NCI-H1105 treated with DMSO at 0.1 percent for 48 hours (cell line): Measurements from ENCODE around the gene DUOXA2.
"Not testable (repeated sequence)": the region's sequence is repeated elsewhere in the genome, so short reads cannot be mapped to it uniquely, and the experiment has no call there.

Source experiments
- DNase-seq: peaks from one replicate; lab custom pipeline; 2025; lab: John Stamatoyannopoulos, UW

Gene DUOXA2

DNA sequence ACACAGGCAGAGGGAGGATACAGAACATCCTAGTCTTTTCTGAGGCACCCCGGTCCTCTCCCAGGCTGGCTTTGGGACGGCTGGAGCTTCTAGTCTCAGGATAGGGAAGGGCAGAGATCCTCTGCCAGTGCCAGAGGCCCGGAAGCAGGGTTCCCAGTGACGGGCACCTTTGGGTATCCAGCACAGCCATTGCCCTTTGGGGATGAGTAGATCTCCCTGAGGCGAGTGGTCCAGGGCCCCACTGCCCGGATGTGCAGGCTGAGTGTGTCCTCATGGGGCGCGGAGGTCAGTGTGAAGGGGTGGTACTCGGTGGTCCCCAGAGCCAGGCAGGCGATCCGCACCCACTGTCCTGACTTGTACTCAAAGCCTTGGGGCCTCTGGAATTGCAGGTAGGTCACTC, 18.5 kb upstream of the DUOXA2 start:
- no peak for DNase-seq

DNA sequence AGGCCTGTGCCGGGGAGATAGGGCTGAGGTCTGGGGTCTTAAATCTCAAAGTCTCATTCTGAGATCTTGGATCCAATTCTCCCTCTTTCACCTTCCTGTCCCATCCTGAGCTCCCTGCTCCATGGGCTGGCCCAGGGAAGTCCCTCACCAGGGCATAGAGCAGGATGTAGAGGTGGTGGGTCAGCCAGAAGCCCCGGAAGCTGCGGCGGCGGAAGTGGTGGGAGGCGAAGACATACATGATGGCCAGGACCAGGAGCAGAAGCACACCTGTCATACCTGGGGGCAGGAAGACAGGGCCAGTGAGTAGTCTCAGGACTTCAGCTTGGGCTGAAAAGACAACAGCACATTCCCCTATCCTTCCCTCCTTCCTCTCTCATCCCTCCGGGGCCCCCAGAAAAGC, 16.7 kb upstream of the DUOXA2 start:
- DNase-seq = no peak

DNA sequence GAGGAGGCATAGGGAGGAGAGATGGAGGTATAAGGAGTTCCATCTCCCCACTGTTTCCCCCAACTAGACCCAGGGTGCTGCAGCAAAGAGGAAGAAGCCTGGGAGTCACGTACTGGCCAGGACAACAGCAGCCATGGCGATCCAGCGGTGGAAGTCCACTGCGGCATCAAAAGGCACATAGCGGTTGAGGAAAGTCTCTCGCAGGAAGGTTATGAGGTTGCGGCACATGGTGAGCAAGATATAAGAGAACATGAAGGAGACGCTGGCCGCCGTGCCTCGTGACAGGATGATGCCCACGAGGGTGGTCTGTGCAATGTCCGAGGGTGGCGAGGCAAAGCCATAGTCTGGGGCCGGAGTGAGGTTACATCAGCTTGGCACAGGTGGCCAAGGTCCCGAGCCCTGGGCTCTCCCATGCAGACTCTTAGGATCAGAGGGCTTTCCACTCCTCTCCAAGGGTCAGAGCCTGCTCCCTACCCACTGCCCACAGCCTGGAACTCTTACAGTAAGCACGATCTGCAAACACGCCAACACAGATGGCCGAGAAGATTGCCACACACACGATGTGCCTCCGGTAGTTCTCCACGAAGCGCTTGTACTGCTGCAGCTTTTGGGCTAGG, 14.5 kb upstream of the DUOXA2 start:
- no peak for DNase-seq

DNA sequence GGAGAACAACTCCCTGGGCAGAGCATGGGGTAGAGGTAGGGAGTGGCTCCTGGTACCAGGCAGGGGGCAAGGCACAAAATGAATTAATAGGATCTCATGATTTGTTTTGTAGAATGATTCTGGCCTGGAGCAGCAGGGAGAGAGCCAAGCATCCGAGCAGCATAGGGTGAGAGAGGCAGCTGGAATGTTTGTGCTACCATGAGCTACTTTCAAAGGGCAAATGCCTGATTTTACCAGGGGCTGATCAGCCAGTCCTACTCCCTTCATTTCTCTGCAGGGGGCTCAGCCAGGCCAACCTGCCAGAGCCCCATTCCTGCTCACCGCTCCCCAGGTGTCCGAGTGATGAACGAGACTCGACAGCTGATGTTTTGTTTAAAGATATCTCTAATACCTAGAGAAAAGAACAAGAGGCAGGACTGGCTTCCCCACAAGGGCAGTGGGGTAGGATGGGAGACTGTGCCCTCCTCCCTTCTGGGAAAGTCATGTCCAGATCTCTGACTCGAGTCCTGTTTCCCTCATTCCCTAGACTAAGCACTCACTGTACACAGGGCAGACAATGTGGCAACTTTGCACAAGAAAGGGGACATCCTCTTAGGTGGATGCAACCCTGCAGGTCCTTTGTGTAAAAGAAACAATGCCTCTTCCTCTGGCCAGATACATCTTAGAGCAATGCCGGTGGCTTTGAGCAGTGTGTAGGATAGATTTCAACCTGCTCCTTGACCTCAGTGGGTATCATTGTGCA, 13.1 kb upstream of the DUOXA2 start:
- DNase-seq = no peak

DNA sequence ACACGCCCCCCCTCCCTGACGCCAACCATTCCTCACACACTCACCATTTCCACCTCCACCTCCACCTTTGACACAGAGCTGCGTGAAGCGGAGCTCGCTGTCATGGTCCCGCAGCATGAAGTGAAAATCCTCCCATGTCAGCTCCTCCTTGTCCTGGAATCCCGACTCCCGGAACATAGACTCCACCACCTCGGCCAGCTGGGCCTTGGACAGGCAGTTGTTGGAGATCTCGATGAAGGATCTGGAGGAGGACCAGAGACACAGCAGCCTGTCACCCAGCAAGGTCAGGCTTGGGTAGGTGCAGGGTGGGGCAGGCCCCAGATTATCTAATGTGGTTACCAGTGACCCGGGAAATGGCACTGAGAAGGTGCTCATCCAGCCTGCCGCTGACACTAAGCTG, 12.4 kb upstream of the DUOXA2 start:
- DNase-seq = no peak

DNA sequence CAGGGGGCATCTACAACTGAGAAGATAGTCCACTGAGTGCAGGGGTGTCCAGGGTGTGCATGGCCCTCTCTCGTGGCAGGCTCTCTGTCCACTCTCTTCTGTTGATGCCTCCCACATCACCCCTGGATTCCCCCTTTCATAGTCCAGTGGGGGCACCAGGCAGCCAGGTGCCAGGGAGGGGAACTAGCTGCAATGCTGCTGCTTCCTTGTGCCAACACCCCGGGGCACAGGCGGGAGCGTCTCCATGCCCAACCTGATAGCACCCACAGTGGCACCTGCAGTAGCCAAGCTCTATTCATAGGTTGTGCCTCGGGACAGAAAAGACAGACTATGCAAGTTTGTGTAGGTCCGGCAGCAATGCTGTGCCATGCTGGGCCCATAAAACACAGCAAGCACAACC, 11.9 kb upstream of the DUOXA2 start:
- DNase-seq = no peak

DNA sequence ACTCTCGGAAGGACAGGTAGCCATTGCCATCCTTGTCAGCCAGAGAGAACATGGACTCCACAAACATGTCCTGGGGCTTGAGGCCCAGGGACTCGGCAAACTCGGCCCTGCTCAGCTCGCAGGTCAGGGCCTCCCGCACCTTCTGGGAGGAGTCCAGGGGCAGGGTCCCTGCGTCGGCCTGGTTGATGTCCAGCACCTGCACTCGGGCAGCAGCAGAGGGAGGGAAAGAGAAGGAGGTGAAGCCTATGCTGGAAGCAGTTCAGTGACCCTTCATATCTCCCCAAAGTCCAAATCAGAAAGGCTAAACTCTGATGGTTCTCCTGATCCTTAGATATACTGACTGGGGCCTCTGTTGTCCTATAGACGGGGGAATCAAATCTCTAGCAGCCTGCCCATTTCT, 10.0 kb upstream of the DUOXA2 start:
- DNase-seq = not testable (repeated sequence)

DNA sequence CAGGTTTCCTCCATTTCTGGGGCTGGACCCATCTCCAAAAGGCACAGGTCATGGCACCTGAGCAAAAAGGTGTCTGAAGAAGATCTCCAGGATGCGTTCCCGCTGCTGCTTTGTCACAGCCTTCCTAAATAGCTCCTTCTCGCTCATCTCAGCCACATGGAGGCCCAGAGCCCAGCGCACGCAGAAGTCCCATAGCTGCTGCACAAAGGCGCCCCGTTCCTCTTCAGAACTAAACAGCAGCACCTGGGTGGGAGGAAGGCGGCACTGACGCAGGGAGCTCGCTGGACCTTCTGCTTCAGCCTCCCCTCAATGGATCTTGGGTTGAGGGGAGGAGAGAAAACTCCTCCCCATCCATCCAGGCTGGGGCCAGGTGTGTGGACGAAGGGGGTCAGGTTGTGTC, 8.5 kb upstream of the DUOXA2 start:
- DNase-seq = no peak

DNA sequence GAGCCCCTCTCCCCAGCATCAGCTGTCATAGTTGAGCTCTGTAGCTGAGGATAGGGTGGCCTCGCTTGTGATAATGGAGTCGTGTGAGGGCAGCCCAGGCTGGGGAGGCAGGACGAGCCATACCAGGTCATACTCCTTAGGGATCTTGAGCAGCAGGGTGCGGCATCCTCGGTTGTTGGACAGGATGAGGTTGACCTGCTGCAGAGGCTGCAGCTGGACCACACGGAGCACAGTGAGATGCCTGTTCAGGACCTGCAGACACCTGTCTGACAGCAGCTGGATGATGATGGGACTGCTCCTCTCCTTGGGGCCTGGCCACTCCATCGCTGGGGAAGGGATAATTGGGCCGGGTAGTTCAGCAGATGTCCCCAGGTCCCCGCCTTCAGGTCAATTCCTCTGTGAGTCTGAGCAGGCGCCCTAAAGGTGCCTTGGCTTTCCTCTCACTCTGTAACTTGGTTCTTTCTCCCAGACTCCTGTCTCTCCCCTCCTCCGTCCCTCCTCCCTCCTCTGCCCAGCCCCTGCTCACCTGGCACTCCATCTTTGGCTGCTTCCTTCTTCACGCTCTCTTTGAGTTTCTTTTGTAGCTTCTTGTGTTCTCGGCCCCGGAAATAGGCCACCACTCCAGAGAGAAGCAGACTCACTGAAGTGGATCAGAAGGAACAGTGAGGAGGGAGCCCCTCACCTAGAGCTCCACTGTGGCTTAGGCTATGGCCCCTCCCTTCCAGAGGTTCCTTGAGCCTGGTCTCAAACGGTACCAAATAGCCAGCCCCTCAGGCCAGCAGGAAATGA, 7.9 kb upstream of the DUOXA2 start:
- DNase-seq = no peak

DNA sequence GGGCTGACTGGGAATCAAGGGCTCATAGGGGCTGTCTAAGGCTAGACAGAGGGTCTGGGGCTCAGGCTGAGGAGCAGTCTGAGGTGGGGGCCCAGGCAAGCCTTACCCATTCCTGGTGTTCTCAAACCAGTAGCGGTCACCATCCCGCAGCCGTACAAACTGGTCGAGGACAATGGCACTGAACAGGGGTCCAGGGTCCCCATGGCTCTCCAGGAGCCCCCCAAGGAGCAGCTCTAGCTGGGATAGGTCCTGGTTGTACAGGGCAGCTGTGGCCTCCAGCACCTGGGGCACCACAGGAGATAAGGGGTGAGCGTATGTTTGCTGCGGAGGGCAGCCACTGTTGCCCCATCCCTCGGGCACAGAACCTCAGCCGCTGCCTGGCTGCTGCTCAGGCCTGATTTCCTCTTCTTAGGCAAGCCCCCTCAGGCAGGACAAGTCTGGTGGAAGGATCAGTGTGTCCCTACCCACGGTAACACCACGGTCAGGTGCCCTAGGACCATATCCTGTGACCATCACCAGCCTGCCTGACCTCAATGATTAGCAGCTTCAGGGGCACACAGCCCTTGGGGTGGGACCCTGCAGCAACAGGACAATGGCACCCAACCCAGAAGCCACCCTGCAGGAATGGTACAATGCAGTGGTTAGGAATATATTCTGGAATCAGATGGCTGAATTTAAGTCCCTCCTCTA, 6.0 kb upstream of the DUOXA2 start:
- DNase-seq = no peak

DNA sequence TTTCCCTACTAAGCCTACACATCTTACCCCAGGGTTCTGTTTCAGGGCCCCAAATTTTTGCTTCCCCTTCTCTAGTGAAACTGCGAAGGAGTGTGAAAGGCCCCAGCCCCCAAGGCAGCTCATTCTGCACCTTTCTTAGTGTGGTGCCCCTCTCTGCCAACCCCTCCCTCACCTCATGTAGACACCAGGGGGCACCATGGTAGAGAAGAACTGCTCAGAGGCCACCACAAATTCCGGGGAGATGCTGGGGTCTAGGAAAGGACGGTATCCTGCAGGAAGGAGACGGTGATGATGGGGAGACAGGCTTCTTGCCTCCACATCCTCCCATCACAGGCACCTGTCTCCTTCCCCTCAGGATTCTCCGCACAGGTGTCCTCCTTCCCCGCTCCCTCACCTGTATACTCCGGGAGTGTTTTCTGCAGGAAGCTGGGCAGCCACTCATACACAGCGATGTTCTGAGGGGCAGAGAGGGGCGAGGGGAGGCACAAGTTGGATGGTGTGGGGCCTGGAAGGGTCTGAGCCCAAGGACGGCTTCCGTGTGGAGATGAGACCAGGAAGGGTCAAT, 3.8 kb upstream of the DUOXA2 start:
- DNase-seq = no peak

DNA sequence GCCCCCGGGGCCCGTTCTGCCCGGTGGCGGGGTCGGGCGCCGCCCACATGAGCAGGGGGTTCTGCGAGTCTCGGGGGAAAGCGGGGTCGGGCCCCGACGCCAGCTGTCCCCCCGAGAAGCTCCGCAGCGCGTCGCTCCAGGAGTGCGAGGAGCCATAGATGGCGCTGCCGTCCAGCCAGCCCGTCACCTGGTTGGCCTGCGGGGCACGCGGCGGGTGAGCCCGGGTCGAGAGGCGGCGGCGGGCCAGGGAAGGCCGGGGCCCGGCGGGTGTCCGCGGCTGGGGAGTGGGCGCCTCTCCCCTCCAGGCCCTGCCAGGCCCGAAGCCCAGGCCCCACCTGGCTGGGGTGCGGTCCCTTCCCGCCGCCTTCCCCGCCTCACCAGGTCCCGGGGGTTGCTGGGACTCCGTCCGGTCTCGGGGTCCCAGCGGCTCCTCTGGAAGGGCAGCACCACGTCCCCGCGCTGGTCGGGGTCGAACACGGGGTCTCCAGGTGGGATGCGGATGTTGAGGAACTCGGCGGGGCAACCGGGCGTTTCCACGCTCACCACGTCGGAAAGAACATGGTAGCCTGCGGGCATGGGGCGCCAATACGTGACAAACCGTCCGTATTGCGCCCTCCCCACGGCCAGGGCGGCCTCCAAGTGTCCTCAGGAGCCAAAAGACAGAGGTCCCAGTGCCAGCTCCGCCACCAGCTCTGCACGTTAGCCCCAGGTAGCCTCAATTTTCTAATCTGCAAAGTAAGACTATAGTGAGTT, 2.6 kb upstream of the DUOXA2 start:
- no peak for DNase-seq

DNA sequence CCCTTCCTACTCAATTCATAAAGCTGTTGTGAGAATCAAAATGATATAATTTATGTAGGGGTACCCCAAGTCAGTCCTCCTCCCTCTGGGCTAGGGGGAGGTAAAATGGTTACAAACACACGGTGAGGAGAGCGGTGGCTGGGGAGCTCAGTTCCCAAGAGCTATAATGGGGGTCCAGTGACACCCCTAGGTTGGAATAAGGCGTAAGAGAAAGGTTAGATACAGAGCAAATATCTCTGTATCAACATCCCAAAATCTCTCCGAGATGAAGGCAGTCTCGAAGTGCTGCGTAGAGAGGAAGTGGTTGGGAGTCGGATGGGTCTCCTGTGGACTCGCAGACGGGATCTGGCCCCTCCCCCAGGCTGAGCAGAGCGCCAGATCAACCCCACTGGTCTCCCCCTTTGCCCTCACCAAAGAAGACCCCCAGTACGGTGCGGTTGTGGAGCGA, 2.0 kb upstream of the DUOXA2 start:
- DNase-seq = no peak

DNA sequence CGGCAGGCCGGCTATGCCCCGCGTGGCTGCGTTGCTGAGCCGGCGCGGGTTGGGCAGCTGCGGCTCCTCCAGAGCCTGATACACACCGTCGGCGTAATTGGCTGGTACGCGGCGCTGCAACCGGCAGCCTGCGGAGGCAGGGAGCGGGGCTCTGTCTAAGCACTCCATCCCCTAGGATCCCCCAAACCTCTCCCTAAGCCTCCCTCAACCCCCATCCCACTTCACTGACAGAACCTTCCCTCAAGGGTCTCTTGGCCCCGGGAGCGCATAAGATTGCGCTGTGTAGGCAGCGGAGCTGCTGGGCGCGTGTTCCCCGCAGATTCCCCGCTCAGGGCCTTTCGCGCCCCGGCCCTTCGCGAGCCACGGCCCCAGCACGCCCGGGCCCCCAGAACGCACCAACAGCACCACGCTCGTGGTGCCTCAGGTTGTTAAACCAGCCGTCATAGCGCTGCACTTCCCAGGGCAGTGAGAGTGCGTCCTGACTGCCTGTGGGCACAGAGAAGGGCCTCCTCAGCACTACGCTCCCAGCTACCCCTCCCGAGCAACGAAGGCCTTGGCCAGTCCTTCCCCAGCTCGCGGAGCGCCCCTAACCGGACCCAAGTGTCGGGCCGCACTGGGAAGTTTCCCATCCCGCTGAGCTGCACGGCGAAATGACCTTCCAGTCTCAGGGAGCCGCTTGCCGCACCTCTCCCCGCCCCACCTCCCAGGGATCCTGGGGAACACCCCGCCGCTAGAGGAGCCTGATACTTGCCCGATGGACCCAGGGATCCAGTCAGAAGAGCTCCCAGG, 1.3 kb upstream of the DUOXA2 start:
- DNase-seq = peak; percentile 5

DNA sequence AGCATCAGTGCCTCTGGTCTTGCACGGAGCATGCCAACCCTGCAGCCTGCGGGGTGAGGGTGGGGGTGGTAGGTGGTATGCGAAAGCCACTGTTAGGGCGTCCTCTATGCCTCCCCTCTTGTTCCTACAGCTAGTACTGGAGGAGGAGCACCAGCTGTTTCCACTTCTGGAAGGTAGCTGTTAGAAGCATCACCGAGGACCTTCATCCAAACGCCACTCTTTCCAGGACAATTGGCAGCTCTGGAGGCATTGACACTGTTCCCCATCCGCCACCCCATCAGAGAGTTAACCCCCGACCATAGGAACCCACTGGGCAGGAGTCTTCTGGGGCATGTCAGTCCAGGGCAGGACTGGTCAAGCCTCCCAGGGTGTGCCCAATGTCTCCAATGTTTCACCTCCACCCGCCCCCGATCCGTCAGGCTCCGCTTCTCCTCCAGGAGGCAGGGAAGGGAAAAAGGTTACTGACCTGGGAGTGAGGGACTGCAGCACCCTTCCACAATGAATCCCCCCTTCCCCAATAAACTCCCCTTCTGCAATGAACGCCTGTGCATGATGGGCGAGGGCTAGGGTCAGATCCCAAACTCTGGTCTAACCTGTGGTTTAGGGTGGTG, 641 bp upstream of the DUOXA2 start:
- no peak for DNase-seq

DNA sequence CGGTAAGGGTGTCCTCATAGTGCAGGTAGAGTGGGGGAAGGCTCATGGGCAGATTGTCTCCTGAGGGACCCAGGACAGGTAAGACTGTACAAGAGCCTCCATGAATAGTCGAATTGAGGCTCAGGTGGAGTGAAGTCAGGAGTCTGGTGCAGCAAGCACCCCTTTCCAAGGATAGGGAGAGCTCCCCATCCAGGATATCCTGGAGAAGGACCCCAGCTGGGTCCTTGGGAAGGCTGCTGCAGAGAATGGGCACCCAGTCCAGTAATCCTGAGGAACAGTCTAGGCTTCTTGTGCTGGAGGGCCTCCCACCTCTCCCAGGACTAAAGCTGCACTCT, 592 bp downstream of the DUOXA2 start:
- no peak for DNase-seq

DNA sequence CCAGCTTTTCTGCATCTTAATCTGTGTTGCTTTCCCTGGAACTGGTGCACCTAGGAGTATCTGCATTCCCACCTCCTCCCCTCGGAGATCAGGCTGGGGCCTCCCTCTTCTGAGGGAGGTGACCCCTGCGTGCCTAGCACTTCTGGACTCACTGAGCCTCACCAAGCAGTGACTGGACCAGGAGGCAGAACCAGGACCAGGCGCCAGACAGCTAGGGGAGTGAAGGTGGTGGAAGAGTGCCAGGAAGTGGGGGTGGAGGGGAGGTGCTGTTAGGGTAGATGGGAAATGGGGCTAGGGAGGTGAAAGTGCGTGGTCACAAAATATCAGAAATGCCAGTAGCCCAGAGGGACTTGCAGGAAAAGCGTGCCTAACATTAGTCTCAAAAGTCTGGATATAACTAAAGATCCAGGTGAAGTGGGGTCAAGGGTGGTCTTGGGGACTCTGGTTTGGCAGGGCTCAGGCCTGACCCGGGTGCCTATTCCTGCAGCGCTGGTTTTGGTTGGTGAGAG, 1.2 kb downstream of the DUOXA2 start:
- DNase-seq = no peak

DNA sequence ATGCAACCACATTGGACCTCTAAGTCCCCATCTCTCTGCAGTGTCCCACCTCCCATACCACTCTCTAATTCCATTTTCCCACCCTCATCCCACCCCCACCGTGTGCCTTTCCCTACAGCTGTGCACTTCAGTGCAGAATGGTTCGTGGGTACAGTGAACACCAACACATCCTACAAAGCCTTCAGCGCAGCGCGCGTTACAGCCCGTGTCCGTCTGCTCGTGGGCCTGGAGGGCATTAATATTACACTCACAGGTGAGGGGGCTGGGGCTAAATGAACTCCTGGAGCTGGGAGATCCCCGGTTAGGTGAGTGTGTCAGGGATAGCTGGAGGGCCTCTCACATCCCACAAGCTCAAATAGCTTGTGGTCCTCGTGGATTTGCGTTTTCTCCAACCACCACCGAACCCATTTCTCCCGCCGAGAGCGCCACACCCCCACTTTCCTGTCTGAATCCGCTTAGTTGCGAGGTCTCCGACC, 1.9 kb downstream of the DUOXA2 start:
- DNase-seq = no peak

DNA sequence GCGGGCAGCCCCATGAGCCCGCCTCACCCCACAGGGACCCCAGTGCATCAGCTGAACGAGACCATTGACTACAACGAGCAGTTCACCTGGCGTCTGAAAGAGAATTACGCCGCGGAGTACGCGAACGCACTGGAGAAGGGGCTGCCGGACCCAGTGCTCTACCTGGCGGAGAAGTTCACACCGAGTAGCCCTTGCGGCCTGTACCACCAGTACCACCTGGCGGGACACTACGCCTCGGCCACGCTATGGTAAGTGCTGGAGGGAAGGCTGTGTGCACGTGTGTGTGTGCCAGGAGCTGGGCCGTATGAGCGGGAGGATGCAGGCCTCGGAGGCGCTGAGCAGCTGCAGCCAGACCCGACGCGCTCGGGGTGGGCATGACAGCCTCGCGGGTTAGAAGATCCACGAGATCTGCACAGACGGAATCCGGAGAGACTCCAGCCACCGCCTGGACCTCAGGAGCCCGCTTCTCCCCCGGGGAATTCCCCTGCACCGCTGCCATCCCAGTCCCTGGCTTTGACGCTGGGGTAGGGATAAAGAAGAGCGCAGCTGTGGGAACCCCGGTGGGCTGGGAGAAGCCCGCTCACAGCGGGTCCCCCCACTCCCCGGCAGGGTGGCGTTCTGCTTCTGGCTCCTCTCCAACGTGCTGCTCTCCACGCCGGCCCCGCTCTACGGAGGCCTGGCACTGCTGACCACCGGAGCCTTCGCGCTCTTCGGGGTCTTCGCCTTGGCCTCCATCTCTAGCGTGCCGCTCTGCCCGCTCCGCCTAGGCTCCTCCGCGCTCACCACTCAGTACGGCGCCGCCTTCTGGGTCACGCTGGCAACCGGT, 2.6 kb downstream of the DUOXA2 start:
- no peak for DNase-seq
